Forelimb muscle (tissue), 1 donor: ENCODE results near the gene FANCE. TPM values are rescaled to one million over a fixed set of nuclear protein-coding genes. Genes with fewer than 3 reads are reported as not detected.

Experiments used
- DNase-seq: peaks from one replicate; pipeline ENCODE4 v3.0.0-alpha.2; 2013; ENCODE audit warnings: low read depth
- polyA plus RNA-seq: library from polyadenylated mRNA; unstranded; fragments of 120-200 nt; gene quantifications from one replicate; pipeline ENCODE4 v1.2.1, GENCODE V29; 2013; ENCODE audit not compliant: insufficient read length

FANCE gene
- 20.8 TPM for polyA plus RNA-seq

- DNase-seq: peak; percentile 52
Observed at GRCh38 chr6:35452183-35453090, at the start of gene FANCE. FANCE (plus strand) TSS chr6:35452338; CDS start chr6:35452546, 208 bp downstream.

- no peak for DNase-seq
Observed at GRCh38 chr6:35402856-35403191, 49.3 kb upstream of the FANCE start.

- no peak for DNase-seq
Observed at GRCh38 chr6:35403544-35404442, 48.3 kb upstream of the FANCE start.

GRCh38 chr6:35406711-35407485 lies 45.2 kb upstream of the FANCE start:
- DNase-seq: no peak

- DNase-seq: no peak
Observed at GRCh38 chr6:35409245-35409644, 42.9 kb upstream of the FANCE start.

- DNase-seq: no peak
Observed at GRCh38 chr6:35410131-35410530, 42.0 kb upstream of the FANCE start.

- no peak for DNase-seq
Observed at GRCh38 chr6:35411066-35411465, 41.1 kb upstream of the FANCE start.

GRCh38 chr6:35412102-35412501 lies 40.0 kb upstream of the FANCE start:
- DNase-seq: no peak

- DNase-seq: no peak
Observed at GRCh38 chr6:35413911-35414310, 38.2 kb upstream of the FANCE start.

- peak; percentile 14 for DNase-seq
Observed at GRCh38 chr6:35415065-35415891, 36.9 kb upstream of the FANCE start.

GRCh38 chr6:35417979-35418661 lies 34.0 kb upstream of the FANCE start:
- no peak for DNase-seq

- DNase-seq: peak; percentile 19
Observed at GRCh38 chr6:35419417-35419816, 32.7 kb upstream of the FANCE start.

GRCh38 chr6:35419961-35420360 lies 32.2 kb upstream of the FANCE start:
- DNase-seq: no peak

- DNase-seq: no peak
Observed at GRCh38 chr6:35425284-35425683, 26.9 kb upstream of the FANCE start.

- DNase-seq: no peak
Observed at GRCh38 chr6:35426074-35426473, 26.1 kb upstream of the FANCE start.

GRCh38 chr6:35427435-35427834 lies 24.7 kb upstream of the FANCE start:
- no peak for DNase-seq

- DNase-seq: no peak
Observed at GRCh38 chr6:35427851-35428321, 24.3 kb upstream of the FANCE start.

- DNase-seq: no peak
Observed at GRCh38 chr6:35428421-35429149, 23.6 kb upstream of the FANCE start.

- DNase-seq: no peak
Observed at GRCh38 chr6:35429463-35429862, 22.7 kb upstream of the FANCE start.
